ENCODE results near the gene SLC27A3.

Gene SLC27A3

DNA sequence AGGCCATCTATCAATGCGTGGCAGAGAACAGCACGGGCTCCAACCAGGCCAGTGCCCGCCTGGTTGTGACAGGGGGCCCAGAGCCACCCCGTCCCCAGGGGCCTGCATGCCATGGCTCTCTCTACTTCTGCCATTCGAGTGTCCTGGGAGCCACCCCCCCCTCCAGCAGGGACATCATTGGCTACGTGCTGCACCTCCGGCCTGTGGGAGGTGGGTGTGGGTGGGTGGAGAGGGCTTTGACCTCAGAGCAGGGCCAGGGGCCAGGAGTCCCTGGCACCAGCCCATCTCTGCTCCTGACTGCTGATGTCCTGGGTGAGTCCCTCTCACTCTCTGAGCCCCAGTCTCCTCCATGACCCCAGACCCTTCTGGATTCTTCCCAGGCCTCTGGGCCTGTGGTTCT is 25.3 kb downstream of the SLC27A3 start:
- no peak for TF ChIP-seq CTCF (IDR thresholded peaks at IDR 0.05)
- Histone ChIP-seq H3K9me3 (no peaks in the 10 kb centered on the region), H3K4me3 (no peak overlapping the region), H3K27ac (no peak overlapping the region), H3K4me1 (no peaks in the 10 kb centered on the region), H3K36me3 (peaks cover 0 to 24% (median 0%) of the 10 kb centered on the region in 3 donors), H3K27me3 (no peaks in the 10 kb centered on the region)
- intact Hi-C loops (cut with DNase I; ENCODE audit: low total_unique reads): loop anchor here (10.0 kb wide), 1 partner anchor 464 kb away; no protein-coding TSS in a partner anchor
- peak in 1 of 2 donors; percentile 43 for DNase-seq

DNA sequence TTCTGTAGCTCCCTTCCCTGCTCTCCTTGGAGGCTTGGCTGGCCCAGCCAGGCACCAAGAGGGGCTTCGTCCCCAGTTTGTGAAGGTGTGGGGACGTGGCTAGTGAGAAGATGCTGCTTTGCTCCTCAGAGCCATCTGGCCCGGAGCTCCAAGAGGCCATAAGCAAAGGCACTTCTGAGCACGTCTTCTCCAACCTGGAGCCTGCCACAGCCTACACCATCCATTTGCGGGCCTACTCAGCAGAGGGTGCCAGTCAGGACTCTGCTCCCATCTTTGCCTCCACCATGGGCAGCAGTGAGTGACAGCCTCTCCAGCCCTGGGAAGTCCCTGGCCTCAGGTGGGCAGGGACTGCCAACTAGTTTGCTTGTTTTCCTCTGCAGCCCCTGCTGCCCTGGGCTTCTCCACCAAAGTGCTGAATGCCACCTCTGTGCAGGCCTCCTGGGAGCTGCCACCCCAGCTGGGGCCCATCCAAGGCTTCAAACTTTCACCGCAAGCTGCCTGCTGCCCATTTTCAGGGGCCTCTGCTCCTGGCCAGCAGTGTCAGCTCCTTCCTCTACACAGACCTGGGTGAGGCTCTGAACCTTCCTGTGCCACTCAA is 25.9 kb downstream of the SLC27A3 start:
- H3K4me3 ChIP-seq: no peak overlapping the region
- H3K4me1 ChIP-seq: no peaks in the 10 kb centered on the region
- peaks cover 0 to 28% (median 0%) of the 10 kb centered on the region in 3 donors for H3K36me3 ChIP-seq
- no peak overlapping the region for H3K27ac ChIP-seq
- TF ChIP-seq CTCF (IDR thresholded peaks at IDR 0.05): no peak
- H3K27me3 ChIP-seq: no peaks in the 10 kb centered on the region
- DNase-seq: no peak
- H3K9me3 ChIP-seq: no peaks in the 10 kb centered on the region
- intact Hi-C loops (cut with DNase I; ENCODE audit: low total_unique reads): loop anchor here (10.0 kb wide), 1 partner anchor 464 kb away; no protein-coding TSS in a partner anchor

GRCh38 chr1:153801786-153802697 is 26.8 kb downstream of the SLC27A3 start:
- TF ChIP-seq CTCF (IDR thresholded peaks at IDR 0.05): no peak
- intact Hi-C loops (cut with DNase I; ENCODE audit: low total_unique reads): loop anchor here (10.0 kb wide), 1 partner anchor 463 kb away; no protein-coding TSS in a partner anchor
- peak; percentile 8 to 46 for DNase-seq
- H3K9me3 ChIP-seq: no peaks in the 10 kb centered on the region
- no peak overlapping the region for H3K27ac ChIP-seq
- no peaks in the 10 kb centered on the region for H3K27me3 ChIP-seq
- H3K4me1 ChIP-seq: no peaks in the 10 kb centered on the region
- no peak overlapping the region for H3K4me3 ChIP-seq
- peaks cover 0 to 34% (median 0%) of the 10 kb centered on the region in 3 donors for H3K36me3 ChIP-seq

- TF ChIP-seq CTCF (IDR thresholded peaks at IDR 0.05): no peak
- no peak overlapping the region for H3K4me3 ChIP-seq
- DNase-seq: peak in 1 of 2 donors; percentile 48
- no peaks in the 10 kb centered on the region for H3K9me3 ChIP-seq
- peaks cover 2 to 49% (median 13%) of the 10 kb centered on the region in 3 donors for H3K36me3 ChIP-seq
- H3K4me1 ChIP-seq: no peaks in the 10 kb centered on the region
- no peak overlapping the region for H3K27ac ChIP-seq
- intact Hi-C loops (cut with DNase I; ENCODE audit: low total_unique reads): loop anchor here (10.0 kb wide), 1 partner anchor 461 kb away; no protein-coding TSS in a partner anchor
- H3K27me3 ChIP-seq: no peaks in the 10 kb centered on the region
Observed at GRCh38 chr1:153803470-153804056, 28.4 kb downstream of the SLC27A3 start.

- DNase-seq: peak in 1 of 2 donors; percentile 42
- no peaks in the 10 kb centered on the region for H3K9me3 ChIP-seq
- H3K4me3 ChIP-seq: no peak overlapping the region
- intact Hi-C loops (cut with DNase I; ENCODE audit: low total_unique reads): loop anchor here (10.0 kb wide), 1 partner anchor 461 kb away; no protein-coding TSS in a partner anchor
- no peak for TF ChIP-seq CTCF (IDR thresholded peaks at IDR 0.05)
- peaks cover 8 to 55% (median 18%) of the 10 kb centered on the region in 3 donors for H3K36me3 ChIP-seq
- H3K4me1 ChIP-seq: no peaks in the 10 kb centered on the region
- no peak overlapping the region for H3K27ac ChIP-seq
- H3K27me3 ChIP-seq: no peaks in the 10 kb centered on the region
Observed at GRCh38 chr1:153804112-153804511, 28.9 kb downstream of the SLC27A3 start.
